HCT116 (cell line): ENCODE data around the gene PLCB1. TPM values are rescaled to one million over a fixed set of nuclear protein-coding genes. Genes with fewer than 3 reads are reported as not detected.

Experiments
- ATAC-seq: fragments of 200-7000 bp; cut with Tn5 transposase; 2 replicates; pipeline ENCODE4 v1.9.1; 2020; ENCODE audit warnings: mild to moderate bottlenecking, moderate library complexity
- BruUV-seq: library from RNA; stranded (reverse); fragments of 400-500 nt; replicated peaks from 2 replicates; lab custom pipeline; 2021; lab: Mats Ljungman, UMichigan
- CTCF ChIA-PET: fragments of 300-600 bp; sonication (Branson Sonifier 250); formaldehyde crosslinking; loops from one replicate; lab custom pipeline; 2021; ENCODE audit warnings: antibody characterized with exemption; lab: Charles Lee
- POLR2A ChIA-PET: fragments of 300-600, 350-600 bp; sonication (Branson Sonifier 250); formaldehyde crosslinking; loops from one replicate; lab custom pipeline; 2021; ENCODE audit warnings: antibody characterized with exemption; lab: Charles Lee
- RAD21 ChIA-PET, 2 experiments: fragments of 300-600 bp; sonication (Branson Sonifier 250); formaldehyde crosslinking; loops; one replicate each; lab custom pipeline; 2023; ENCODE audit warnings: low total read pairs in 2 of 2; ENCODE audit not compliant: uncharacterized antibody in 2 of 2, unreplicated experiment in 2 of 2, low non-redundant PET in 1 of 2; lab: Charles Lee
- DNase-seq: peaks from one replicate; pipeline ENCODE4 v3.0.0-alpha.2; 2010; ENCODE audit warnings: low read depth, low spot score
- H2AFZ ChIP-seq: fragments of 200-600 bp; shearing (Covaris generic), sonication (generic); 2 replicates; pipeline ENCODE4 v1.6.1; 2017; ENCODE audit warnings: low read depth, mixed run types, mixed read lengths, antibody characterized with exemption, low read length; ENCODE audit not compliant: poor library complexity, severe bottlenecking
- H3K27ac ChIP-seq: 2 replicates; pipeline ENCODE4 v1.5.1; 2012; ENCODE audit warnings: low read depth, low read length
- H3K27me3 ChIP-seq: fragments of 200-600 bp; sonication (generic); 2 replicates; pipeline ENCODE4 v1.6.1; 2016; ENCODE audit warnings: mixed run types, low read length, mixed read lengths; ENCODE audit not compliant: insufficient read depth
- H3K36me3 ChIP-seq, 2 experiments: fragments of 200-500 bp in 1 of 2; fragments of 200-600 bp in 1 of 2; sonication (Bioruptor generic) in 1 of 2; sonication (generic) in 1 of 2; 2 replicates each; pipeline versions ENCODE4 v1.5.1 to v1.6.1; 2014 to 2016; ENCODE audit warnings: low read length in 2 of 2, inconsistent platforms in 1 of 2, mixed read lengths in 1 of 2, mixed run types in 1 of 2; ENCODE audit not compliant: insufficient read depth in 2 of 2, control insufficient read depth in 1 of 2
- H3K4me1 ChIP-seq, 2 experiments: fragments of 200-600 bp in 1 of 2; sonication (generic) in 1 of 2; 2 replicates each; pipeline versions ENCODE4 v1.5.1 to v1.6.1; 2012 to 2017; ENCODE audit warnings: low read length in 2 of 2, inconsistent platforms in 1 of 2, mild to moderate bottlenecking in 1 of 2, mixed read lengths in 1 of 2, mixed run types in 1 of 2, moderate library complexity in 1 of 2; ENCODE audit not compliant: insufficient read depth in 2 of 2, control insufficient read depth in 1 of 2
- H3K4me2 ChIP-seq: fragments of 200-600 bp; sonication (generic); 2 replicates; pipeline ENCODE4 v1.6.1; 2017; ENCODE audit warnings: mixed run types, low read length, mixed read lengths
- H3K4me3 ChIP-seq, 2 experiments: fragments of 200-600 bp in 1 of 2; sonication (generic) in 1 of 2; replicated peaks in 1 of 2; 2 replicates each; pipeline ENCODE4 v1.5.1; 2011 to 2016; ENCODE audit warnings: low read length in 2 of 2, control low read depth in 1 of 2, low read depth in 1 of 2, mild to moderate bottlenecking in 1 of 2, mixed read lengths in 1 of 2, mixed run types in 1 of 2
- H3K79me2 ChIP-seq: fragments of 200-600 bp; sonication (generic); 2 replicates; pipeline ENCODE4 v1.6.1; 2017; ENCODE audit warnings: mild to moderate bottlenecking, mixed run types, low read length, moderate library complexity, mixed read lengths; ENCODE audit not compliant: insufficient read depth
- H3K9ac ChIP-seq: fragments of 200-600 bp; sonication (generic); 2 replicates; pipeline ENCODE4 v1.6.1; 2016; ENCODE audit warnings: low read length, mixed read lengths
- H3K9me2 ChIP-seq: fragments of 200-600 bp; sonication (generic), shearing (Covaris generic); 2 replicates; pipeline ENCODE4 v1.6.1; 2017; ENCODE audit warnings: mixed run types, mild to moderate bottlenecking, moderate library complexity; ENCODE audit not compliant: insufficient read depth
- H3K9me3 ChIP-seq, 2 experiments: fragments of 200-500 bp in 1 of 2; fragments of 200-600 bp in 1 of 2; sonication (Bioruptor generic) in 1 of 2; sonication (generic) in 1 of 2; 2 replicates each; pipeline ENCODE4 v1.6.1; 2014 to 2017; ENCODE audit warnings: low read length in 2 of 2, mixed read lengths in 2 of 2, inconsistent platforms in 1 of 2, low read depth in 1 of 2, mild to moderate bottlenecking in 1 of 2, mixed run types in 1 of 2, moderate library complexity in 1 of 2; ENCODE audit not compliant: control insufficient read depth in 1 of 2, insufficient read depth in 1 of 2
- H4K20me1 ChIP-seq: fragments of 200-600 bp; sonication (generic), shearing (Covaris generic); 2 replicates; pipeline ENCODE4 v1.6.1; 2017; ENCODE audit warnings: mixed run types, mild to moderate bottlenecking, moderate library complexity; ENCODE audit not compliant: insufficient read depth
- ATF3 ChIP-seq: IDR thresholded peaks from 2 replicates; pipeline ENCODE4 v1.6.1; 2012
- CTCF ChIP-seq, 3 experiments: fragments of 200-600 bp in 1 of 3; sonication (generic) in 1 of 3; IDR thresholded peaks in 2 of 3; conservative IDR thresholded peaks in 1 of 3; 2 replicates each; pipeline ENCODE4 v1.5.1; 2012 to 2017; ENCODE audit warnings: low read depth in 2 of 3, low read length in 2 of 3, antibody characterized with exemption in 1 of 3, borderline replicate concordance in 1 of 3, control low read depth in 1 of 3, mild to moderate bottlenecking in 1 of 3, mixed read lengths in 1 of 3, mixed run types in 1 of 3, moderate library complexity in 1 of 3; ENCODE audit not compliant: insufficient read depth in 1 of 3
- ELF1 ChIP-seq: IDR thresholded peaks from 2 replicates; pipeline ENCODE4 v1.6.1; 2012; ENCODE audit warnings: low read depth, borderline replicate concordance
- EZH2 ChIP-seq: fragments of 200-600 bp; sonication (generic); IDR thresholded peaks from 2 replicates; pipeline ENCODE4 v1.6.1; 2017; ENCODE audit warnings: antibody characterized with exemption, mixed run types
- FOSL1 ChIP-seq: IDR thresholded peaks from 2 replicates; pipeline ENCODE4 v1.6.1; 2012; ENCODE audit warnings: low read depth
- MAX ChIP-seq: IDR thresholded peaks from 2 replicates; pipeline ENCODE4 v1.6.1; 2012
- POLR2A ChIP-seq: IDR thresholded peaks from 2 replicates; pipeline ENCODE4 v1.7.0; 2011; ENCODE audit warnings: borderline replicate concordance; ENCODE audit not compliant: insufficient read depth, insufficient read length; ENCODE audit errors: extremely low read depth
- REST ChIP-seq: IDR thresholded peaks from 2 replicates; pipeline ENCODE4 v1.6.1; 2012; ENCODE audit warnings: low read depth
- SIN3A ChIP-seq: IDR thresholded peaks from 2 replicates; pipeline ENCODE4 v1.6.1; 2012; ENCODE audit warnings: low read depth
- SP1 ChIP-seq: IDR thresholded peaks from 2 replicates; pipeline ENCODE4 v1.6.1; 2012; ENCODE audit warnings: low read depth
- SRF ChIP-seq: IDR thresholded peaks from 2 replicates; pipeline ENCODE4 v1.6.1; 2012; ENCODE audit warnings: low read depth
- TCF7L2 ChIP-seq: IDR thresholded peaks from 2 replicates; pipeline ENCODE4 v1.7.0; 2011; ENCODE audit warnings: borderline replicate concordance, inconsistent platforms; ENCODE audit not compliant: insufficient read depth, insufficient read length; ENCODE audit errors: extremely low read depth
- intact Hi-C: fragments of 100-400 bp; cut with micrococcal nuclease; formaldehyde crosslinking; loops from 2 replicates; pipeline ENCODE4 v1.10.0; 2022
- total RNA-seq: library from RNA; stranded (reverse); gene quantifications from one replicate; pipeline ENCODE4 v1.2.1, GENCODE V29; 2021; ENCODE audit not compliant: unreplicated experiment
- TF ChIP-seq, protein P1 (sequence below): IDR thresholded peaks from 2 replicates; pipeline ENCODE4 v1.6.1; 2011; ENCODE audit warnings: mild to moderate bottlenecking, low read length, moderate library complexity; ENCODE audit not compliant: insufficient replicate concordance; ENCODE audit errors: extremely low read depth

PLCB1 gene
- total RNA-seq, 1 experiment from 2014 or later, result 15.8 TPM

GRCh38 chr20:8777911-8778310 lies 645.8 kb downstream of the PLCB1 start:
- no peaks in the 10 kb centered on the region for H4K20me1 ChIP-seq
- POLR2A ChIA-PET, result no interaction called here
- TF ChIP-seq EZH2 (no peak), SP1 (no peak), CTCF (IDR thresholded peaks at IDR 0.05 in 2 of 3, conservative IDR thresholded peaks at IDR 0.05 in 1 of 3; ENCODE audit: borderline replicate concordance in 1 of 3, insufficient read depth in 1 of 3, low read depth in 2 of 3, low read length in 2 of 3) (no peak), POLR2A (no peak), SRF (no peak), FOSL1 (no peak), SIN3A (no peak), REST (no peak), ELF1 (no peak), MAX (no peak), ATF3 (no peak), TCF7L2 (no peak)
- TF ChIP-seq, protein P1, sequence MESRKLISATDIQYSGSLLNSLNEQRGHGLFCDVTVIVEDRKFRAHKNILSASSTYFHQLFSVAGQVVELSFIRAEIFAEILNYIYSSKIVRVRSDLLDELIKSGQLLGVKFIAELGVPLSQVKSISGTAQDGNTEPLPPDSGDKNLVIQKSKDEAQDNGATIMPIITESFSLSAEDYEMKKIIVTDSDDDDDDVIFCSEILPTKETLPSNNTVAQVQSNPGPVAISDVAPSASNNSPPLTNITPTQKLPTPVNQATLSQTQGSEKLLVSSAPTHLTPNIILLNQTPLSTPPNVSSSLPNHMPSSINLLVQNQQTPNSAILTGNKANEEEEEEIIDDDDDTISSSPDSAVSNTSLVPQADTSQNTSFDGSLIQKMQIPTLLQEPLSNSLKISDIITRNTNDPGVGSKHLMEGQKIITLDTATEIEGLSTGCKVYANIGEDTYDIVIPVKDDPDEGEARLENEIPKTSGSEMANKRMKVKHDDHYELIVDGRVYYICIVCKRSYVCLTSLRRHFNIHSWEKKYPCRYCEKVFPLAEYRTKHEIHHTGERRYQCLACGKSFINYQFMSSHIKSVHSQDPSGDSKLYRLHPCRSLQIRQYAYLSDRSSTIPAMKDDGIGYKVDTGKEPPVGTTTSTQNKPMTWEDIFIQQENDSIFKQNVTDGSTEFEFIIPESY, result no peak
- H3K4me3 ChIP-seq, result no peak overlapping the region
- CTCF ChIA-PET, result no interaction called here
- BruUV-seq, result no TSS peak
- H3K9me2 ChIP-seq, result no peaks in the 10 kb centered on the region
- H3K9ac ChIP-seq, result no peak overlapping the region
- no peak overlapping the region for H2AFZ ChIP-seq
- H3K4me1 ChIP-seq, result no peaks in the 10 kb centered on the region
- RAD21 ChIA-PET, result no interaction called here
- DNase-seq (no peak), ATAC-seq (no peak)
- intact Hi-C loops, result no loop called here
- H3K27me3 ChIP-seq, result no peaks in the 10 kb centered on the region
- H3K79me2 ChIP-seq, result no peaks in the 10 kb centered on the region
- H3K27ac ChIP-seq, result no peak overlapping the region
- H3K9me3 ChIP-seq, result no peaks in the 10 kb centered on the region
- no peak overlapping the region for H3K4me2 ChIP-seq
- no peaks in the 10 kb centered on the region for H3K36me3 ChIP-seq
